Fibroblast of the conjunctiva (primary cell): ENCODE data around the gene LHFPL4.
"Not testable (repeated sequence)": the region's sequence is repeated elsewhere in the genome, so short reads cannot be mapped to it uniquely, and the experiment has no call there.

Experiments
- DNase-seq: peaks from one replicate; pipeline ENCODE4 v3.0.0-alpha.2; 2010; ENCODE audit warnings: low read depth

The LHFPL4 gene

DNA sequence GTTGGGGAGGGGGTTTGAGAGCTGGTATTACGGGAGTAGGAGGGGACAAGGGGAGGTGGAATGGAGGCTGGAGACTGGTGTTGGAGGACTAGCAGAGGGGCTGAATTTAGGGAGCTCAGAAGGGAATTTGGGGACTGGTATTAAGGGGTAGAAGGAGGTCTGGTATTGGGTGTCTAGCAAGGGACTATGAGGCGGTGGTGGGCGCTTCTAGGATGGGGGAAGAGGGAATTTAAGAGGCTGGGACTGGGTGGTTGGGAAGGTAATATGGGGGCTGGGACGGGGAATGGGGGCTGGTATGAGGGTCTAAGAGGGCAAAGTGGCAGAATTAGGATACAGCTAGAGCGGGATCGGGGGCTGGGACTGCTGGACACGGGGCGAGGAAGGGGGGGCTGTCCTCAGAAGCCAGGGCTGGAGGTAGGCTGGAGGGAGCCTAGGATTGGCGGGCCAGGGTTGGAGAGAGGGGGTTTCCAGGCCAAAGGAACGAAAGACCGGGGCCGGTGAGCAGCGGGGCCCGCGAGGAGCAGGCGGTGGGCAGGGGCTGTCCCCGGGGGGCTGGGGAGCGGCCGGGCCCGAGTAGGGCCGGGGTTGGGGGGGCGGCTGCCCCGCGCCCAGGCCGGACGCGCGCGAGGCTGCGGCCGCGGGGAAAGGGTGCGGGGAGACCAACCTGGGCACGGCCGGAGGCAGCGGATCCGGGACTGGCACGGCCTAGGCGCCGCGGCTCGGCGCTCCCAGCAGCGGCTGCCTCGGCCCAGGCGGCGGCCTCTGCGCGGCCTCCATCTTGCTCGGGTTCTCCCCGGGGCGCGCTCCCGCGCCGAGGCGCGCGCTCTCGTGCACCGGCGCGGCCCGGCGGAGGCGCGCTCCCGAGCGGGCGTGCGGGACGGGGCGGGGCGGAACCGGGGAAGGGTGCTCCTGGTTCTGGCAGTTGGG lies at the start of gene LHFPL4:
LHFPL4 (minus strand) TSS at position 802 of the 927 bp plus-strand sequence. CDS start 1,143 bp downstream, outside the sequence.
- no peak for DNase-seq

DNA sequence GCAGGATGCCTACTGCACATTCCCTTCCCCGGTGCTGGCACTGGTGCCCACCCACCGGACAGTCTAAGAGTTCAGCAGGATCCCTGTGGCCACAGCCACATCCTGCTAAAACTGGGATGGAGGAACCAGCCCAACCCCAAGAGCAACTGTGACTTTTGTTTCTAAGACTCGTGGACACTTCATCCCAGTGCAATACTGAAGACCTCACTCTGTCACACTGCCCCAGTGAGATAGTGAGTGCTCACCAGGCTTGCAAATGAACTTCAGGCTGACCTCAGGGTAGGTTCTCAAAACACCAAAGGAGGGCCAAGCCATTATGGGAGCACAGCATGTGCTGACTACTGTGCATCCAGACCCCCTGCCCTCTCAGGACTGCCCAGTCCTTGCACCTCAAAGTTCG lies 49.0 kb upstream of the LHFPL4 start:
- DNase-seq = no peak

DNA sequence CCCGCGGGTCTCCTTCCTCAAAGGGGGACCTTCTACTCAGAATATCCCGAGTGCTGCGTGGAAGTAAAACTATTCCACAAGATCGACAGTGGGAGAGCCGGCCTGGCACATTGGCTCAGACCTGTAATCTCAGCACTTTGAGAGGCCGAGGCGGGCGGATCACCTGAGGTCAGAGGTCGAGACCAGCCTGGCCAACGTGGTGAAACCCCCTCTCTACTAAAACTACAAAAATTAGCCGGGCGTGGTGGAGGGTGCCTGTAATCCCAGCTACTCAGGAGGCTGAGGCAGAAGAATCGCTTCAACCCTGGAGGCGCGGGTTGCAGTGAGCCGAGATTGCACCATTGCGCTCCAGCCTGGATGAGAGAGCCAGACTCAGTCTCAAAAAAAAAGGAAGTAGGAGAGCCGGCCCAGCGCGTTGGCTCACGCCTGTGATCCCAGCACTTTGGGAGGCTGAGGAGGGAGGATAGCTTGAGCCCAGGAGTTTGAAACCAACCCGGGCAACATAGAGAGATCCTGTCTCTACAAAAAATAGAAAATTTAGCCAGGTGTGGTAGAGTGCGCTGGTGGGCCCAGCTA lies 47.5 kb upstream of the LHFPL4 start:
- DNase-seq = not testable (repeated sequence)

DNA sequence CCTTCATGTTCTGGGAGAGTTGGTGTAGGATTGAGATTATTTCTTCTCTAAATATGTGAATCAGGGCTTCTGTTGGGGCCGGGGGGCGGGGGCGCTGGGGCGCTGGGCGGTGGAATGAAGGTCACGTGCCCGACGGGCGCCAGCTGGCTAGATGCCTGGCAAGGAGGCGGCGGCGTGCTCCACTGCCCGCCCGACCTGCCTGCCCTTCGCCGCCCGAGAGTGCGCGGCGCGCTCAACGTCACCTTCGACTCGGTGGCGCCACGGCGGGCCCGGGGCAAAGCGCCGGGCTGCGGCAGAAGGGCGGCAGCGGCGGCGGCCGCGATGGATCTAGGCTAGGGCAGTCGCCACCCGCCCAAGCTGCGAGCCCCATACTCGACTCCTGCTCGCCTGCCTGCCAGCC lies 47.0 kb upstream of the LHFPL4 start:
- no peak for DNase-seq

DNA sequence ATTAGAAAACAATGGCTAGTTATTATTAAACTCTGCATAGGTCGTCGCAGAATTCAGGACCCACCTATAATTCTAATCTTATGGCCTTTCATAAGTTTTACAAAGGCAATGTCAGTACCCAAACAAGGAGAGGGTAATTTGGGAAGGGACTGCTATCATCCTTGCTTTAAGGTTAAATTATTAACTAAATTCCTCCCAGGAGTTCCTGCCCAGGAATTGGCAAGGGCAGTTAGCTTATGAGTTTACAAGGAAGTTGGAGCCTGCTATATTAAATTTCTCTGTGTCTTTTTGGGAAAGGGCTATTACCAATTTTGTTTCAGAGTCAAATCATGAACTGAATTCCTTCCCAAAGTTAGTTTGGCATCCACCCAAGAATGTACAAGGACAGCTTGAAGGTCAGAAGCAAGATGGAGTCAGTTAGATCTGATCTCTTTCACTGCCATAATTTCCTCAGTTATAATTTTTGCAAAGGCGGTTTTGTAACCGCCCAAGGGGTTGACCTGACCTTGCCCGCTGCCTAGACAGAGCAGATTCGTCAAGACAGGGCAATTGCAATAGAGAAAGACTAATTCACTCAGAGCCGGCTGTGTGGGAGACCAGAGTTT lies 45.3 kb upstream of the LHFPL4 start:
- DNase-seq = no peak

DNA sequence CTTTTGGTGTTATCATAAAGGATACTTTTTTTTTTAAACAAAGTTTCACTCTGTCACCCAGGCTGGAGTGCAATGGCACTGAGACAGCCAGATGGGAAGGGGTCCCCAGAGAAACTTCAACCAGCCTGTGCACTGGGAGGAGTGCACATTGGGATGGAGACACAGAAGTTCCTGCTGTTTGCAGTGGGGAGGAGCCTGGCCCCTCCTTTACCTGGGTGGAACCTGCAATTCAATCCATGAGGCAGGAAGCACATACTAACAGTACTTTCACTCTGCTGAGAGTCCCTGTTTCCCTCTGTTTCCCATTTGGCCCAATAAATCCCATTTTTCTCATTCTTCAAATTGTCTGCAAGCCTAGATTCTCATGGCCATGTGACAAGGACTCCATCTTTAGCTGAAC lies 42.3 kb upstream of the LHFPL4 start:
- DNase-seq = no peak

DNA sequence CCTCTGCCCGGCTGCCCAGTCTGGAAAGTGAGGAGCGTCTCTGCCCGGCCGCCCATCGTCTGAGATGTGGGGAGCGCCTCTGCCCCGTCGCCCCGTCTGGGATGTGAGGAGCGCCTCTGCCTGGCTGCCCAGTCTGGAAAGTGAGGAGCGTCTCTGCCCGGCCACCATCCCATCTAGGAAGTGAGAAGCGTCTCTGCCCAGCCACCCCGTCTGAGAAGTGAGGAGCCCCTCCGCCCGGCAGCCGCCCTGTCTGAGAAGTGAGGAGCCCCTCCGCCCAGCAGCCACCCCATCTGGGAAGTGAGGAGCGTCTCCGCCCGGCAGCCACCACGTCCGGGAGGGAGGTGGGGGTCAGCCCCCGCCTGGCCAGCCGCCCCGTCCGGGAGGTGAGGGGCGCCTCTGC lies 38.2 kb upstream of the LHFPL4 start:
- not testable (repeated sequence) for DNase-seq

DNA sequence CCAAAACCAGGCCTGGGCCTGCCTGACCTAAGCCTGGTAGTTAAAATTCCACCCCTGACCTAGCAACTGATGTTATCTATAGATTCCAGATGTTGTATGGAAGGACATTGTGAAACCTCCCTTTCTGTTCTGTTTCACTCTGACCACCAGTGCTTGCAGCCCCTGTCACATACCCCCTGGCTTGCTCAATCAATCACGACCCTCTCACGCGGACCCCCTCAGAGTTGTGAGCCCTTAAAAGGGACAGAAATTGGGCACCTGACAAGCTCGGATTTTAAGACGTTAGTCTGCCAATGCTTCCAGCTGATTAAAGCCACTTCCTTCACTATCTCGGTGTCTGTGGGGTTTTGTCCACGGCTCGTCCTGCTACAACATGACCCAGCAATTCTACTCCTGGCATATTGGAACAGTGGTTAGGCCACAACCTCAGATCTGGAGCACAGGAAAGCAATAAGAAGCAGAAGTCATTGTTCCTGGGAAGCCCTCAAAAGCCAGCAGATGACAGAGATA lies 36.7 kb upstream of the LHFPL4 start:
- DNase-seq = no peak

DNA sequence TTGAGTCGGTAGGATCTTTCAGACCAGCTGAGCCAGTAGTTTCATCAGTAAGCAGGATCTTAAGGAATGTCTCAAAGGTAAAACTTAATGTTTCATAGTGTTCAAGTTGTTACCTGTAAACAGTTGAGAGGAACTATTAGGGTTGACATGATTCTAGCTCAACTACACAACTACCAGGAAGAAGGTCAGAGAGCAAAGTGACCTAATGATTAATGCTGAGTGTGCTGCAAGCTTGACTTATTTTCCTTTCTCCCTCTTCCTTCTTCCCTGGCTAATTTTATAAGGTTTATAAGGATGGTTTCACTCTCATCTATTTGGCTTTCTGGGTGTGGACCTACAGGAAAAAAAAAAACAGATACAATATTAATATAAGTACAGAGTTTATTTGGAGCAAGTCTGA lies 30.2 kb upstream of the LHFPL4 start:
- DNase-seq = no peak

DNA sequence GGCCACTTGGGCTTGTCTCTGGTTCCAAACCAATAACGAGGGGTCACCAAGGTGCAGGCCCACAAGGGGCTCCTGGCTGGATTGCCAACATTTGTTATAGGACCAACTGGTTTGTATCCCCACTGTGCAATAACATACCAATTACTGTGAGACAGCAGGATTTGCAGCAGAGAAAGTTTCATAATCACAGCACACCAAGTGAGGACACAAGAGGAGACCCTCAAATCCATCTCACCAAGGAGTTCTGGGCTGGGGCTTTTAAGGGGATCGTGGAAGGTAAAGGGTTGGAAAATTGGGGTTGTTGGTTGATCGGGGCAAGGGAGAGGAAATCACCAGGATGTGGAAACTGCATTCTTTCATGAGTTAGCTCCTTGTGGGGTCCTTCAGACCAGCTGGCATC lies 29.7 kb upstream of the LHFPL4 start:
- no peak for DNase-seq

DNA sequence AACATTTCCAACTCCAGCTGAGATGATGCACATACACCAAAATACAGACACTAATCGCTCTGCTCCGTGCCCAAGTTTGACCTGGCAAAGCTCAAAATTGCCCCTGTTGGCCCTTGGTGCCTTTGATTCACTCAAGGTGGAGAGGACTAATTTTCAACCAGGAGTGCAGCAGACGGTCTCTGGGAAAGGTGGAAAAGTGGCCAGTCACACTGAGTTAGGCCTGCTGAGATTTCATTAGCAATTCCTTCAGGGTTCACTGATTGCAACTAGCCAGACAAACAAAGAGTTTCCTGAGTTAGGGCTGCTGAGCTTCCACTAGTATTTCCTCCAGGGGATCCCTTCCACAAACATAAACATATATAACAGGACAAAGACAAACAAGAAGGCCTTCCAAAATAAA lies 28.7 kb upstream of the LHFPL4 start:
- no peak for DNase-seq

DNA sequence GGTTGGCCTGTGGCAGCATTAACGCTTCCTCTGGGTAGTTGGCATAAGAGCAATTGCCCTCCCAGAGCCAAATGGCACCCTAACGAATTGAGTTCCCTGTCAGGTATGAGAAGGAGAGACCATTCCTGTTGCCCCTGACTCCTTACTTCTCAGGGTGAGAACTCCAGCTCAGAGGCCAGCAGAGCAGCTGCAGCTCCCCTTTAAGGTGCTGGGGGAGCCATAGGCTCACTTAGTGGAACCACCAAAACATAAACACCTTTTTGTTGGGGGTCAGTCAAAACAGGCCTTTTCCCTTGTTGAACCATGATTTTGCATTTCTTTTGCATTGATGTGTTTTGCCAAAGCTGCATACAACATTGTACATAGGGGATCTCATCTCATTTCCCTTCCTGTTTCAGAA lies 28.1 kb upstream of the LHFPL4 start:
- no peak for DNase-seq

DNA sequence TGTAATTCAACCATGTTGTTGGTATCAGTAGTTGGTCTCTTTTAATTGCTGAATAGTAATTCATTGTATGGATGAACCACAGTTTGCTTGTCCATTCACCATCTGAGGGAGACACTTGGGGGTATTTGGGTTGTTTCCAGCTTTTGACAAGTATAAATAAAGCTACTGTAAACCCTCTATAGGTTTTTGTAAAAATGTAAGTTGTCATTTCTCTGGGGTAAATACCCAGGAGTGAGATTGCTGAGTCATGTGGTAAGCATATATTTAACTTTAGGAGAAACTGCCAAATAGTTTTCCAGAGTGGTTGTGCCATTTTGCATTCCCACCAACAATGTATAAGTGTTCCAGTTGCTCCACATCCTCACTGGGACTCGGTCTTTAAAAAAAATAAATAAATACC lies 15.4 kb upstream of the LHFPL4 start:
- no peak for DNase-seq

DNA sequence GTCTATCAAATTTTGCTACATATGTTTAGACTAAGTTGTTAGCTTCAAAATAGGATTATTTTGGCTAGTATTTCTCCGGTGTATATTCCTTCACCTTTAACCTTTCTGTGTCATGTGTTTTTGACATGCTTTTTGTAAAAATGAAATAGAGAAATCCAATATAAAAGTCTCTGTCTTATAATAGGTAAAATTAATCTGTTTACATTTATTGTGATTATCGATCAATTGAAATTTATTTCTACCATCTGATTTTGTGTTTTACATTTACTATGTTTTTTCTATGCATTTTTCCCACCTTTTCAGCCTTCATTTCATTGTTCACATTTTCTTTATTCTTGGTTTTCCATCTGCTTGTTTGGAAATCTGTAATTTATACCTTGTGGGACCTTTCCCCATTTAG lies 11.7 kb upstream of the LHFPL4 start:
- DNase-seq = no peak

DNA sequence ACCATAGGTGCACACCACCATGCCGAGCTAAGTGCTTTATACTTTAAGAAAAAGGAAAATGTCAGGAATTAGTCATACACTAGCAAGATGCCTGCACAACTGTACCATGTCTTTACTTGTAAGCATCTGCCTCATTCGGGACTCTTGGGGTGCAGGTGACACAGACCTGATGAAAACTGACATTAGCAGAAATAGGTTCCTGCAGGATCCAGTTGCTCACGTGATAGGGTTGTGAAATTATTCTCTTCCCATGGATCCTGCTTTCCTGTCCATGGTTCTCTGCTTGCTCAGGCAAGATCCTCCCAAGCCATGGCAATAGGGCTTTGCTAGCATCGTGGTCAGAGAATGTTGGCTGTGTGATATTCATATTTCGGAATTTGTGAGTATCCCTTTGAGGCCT lies 10.2 kb upstream of the LHFPL4 start:
- DNase-seq = no peak

DNA sequence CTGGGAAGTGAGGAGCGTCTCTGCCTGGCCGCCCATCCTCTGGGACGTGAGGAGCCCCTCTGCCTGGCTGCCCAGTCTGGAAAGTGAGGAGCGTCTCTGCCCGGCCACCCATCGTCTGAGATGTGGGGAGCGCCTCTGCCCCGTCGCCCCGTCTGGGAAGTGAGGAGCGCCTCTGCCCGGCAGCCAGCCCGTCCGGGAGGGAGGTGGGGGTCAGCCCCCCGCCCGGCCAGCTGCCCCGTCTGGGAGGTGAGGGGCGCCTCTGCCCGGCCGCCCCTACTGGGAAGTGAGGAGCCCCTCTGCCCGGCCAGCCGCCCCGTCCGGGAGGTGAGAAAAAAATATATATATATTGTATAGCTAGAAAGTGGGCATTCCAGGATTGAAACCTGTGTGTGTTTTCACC lies 6.4 kb upstream of the LHFPL4 start:
- not testable (repeated sequence) for DNase-seq

DNA sequence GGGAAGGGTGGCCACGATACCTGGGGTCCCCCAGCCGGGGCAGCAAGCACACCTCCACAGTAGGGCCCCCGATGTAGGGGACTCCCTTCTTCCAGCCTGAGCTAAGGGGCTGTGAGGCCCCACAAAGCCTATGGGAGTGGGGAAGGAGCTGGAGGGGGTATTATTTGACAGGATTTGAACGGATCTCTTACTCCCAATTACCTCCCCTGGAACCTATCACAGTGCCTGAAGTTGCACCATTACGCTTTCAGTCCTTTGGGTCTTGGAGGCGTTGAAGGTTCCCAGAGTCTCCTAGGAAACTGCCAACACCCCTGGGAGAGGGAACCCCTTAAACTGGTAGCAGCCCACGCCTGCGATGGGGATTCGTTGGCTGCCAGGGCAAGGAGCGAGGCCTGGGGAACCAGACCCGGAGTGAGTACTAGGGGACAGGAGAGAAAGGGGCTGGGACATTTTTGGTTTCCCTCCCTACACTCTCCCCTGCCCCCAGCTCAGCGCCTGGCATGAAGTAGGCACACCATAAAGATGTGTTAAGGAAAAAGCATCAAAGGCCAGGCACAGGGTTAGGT lies 409 bp upstream of the LHFPL4 start:
- DNase-seq = no peak

DNA sequence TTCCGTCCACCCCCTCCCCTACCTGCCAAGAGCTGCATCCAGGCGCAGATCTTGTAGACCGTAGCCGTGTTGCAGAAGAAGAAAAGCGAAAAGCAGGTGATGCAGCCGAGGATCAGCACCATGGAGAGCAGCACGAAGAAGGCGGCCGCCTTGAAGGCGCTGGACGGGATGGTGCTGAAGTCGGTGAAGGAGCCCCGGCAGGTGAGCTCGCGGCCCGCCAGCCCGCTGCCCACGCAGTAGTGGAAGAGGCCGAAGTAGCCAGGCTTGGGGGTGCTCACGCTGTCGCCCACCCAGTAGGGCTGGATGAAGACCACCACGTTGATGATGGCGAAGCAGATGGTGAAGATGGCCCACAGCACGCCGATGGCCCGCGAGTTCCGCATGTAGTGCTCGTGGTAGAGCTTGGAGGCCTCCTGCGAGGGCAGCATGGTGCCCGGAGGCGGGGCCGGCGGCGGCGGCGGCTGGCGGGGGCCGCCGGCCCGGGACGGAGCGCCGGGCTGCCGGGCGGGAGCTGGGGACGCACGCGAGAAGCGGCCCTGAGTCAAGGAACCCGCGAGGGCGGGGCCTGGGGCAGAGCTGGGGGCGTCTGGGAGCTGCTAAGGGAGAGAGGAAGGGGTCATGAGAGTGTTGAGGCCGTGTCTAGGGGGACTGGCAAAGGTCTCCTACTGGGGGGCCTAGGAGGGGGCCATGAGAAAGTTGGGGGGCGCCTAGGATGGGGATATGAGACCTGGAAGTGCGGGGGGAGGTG lies 1.2 kb downstream of the LHFPL4 start:
- DNase-seq = peak; percentile 10

DNA sequence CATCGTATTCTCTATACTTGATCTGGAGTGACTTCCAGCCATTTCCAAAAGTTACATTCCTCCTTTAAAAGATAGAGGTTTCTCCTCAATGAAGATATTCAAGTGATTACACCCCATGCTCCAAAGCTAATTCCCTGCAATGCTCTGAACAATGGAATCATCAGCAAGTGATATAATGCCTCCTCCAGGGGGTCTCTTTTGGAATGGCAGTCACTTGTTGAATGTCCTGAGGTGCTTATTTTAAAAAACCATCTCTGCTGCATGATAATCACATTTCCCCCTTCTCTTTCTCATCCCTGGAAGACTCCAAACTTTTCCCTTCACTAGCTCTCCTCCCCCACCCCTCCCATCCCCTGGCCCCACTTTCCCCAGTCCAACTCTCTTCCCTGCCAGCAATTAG lies 2.6 kb downstream of the LHFPL4 start:
- no peak for DNase-seq

DNA sequence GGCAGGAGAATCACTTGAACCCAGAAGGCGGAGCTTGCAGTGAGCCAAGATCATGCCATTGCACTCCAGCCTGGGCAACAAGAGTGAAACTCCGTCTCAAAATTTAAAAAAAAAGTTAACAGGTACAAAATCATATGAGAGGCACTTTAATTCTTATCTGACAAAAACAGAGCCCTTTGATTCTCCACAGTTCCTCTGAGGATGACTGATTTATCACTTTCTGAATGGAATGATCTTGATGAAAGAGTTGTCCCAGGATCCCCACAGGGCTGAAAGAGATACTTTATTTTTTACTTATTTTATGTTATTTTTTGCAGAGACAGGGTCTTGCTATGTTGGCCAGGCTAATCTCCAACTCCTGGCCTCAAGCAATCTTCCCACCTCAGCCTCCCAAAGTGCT lies 4.0 kb downstream of the LHFPL4 start:
- DNase-seq = no peak

DNA sequence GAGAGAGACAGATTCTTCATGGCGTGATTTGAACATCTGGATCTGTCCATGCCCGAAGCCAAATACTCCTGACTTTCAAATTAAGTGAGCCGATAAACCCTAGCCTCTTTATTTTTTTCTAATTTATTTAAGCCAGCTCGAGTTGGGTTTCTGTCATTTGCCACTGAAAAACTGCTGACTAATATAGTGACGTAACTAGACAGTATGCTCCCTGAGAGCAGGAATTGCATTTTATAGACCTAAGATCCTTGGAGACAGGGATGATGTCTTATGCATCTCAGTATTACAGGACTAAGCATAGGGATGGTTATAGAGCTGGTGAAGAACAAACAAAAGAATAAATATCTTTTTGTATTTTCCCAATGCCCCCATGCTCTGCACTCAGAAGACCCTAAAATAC lies 4.6 kb downstream of the LHFPL4 start:
- DNase-seq = no peak

DNA sequence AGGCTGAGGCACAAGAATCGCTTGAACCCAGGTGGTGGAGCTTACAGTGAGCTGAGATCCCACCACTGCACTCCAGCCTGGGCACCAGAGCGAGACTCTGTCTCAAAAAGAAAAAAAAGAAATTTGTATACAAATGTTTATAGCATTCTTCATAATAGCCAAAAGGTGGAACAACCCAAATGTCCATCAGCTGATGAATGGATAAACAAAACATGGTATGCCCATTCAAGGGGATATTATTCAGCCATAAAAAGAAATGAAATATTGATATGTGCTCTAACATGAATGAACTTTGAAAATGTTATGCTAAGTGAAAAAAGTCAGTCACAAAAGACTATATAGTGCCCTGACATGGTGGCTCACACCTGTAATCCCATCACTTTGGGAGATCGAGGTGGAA lies 11.4 kb downstream of the LHFPL4 start:
- no peak for DNase-seq
